ENCODE data around the gene GPBP1.

GPBP1 gene

GRCh38 chr5:57258943-57259342, 85.1 kb downstream of the GPBP1 start:
- H3K36me3 ChIP-seq (ENCODE audit: low read depth): peaks cover 97% of the 10 kb centered on the region
- no peak overlapping the region for H3K4me3 ChIP-seq (ENCODE audit: severe bottlenecking)
- no peak for TF ChIP-seq CTCF (IDR thresholded peaks at IDR 0.05; ENCODE audit: poor library complexity, severe bottlenecking)
- DNase-seq (ENCODE audit: low spot score) (no peak), ATAC-seq (ENCODE audit: low read depth) (no peak)
- no peaks in the 10 kb centered on the region for H3K9me3 ChIP-seq (ENCODE audit: severe bottlenecking)
- no peaks in the 10 kb centered on the region for H3K27me3 ChIP-seq (ENCODE audit: insufficient read depth, poor library complexity, severe bottlenecking)
- H3K27ac ChIP-seq (ENCODE audit: poor library complexity, severe bottlenecking): no peak overlapping the region
- no peaks in the 10 kb centered on the region for H3K4me1 ChIP-seq (ENCODE audit: insufficient read depth, poor library complexity, severe bottlenecking)

DNA sequence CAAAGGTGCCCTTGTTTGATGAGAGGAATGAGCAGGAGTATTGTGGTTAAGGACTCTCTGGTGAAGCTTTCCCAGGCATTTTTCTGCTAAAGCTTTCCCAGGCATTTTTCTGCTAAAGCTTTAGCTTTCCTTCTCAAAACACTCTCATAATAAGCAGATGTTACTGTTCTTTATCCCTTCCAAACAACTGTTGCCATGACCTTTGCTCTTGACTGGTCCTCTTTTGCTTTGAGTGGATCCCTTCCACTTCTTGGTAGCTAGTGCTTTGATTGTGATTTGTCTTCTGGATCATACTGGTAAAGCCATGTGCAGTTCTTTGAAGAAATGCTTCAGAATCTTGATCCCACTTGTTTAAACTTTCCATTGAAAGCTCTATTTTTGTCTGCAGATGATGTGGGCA, 85.8 kb downstream of the GPBP1 start:
- H3K4me1 ChIP-seq (ENCODE audit: insufficient read depth, poor library complexity, severe bottlenecking): no peaks in the 10 kb centered on the region
- no peaks in the 10 kb centered on the region for H3K27me3 ChIP-seq (ENCODE audit: insufficient read depth, poor library complexity, severe bottlenecking)
- no peak overlapping the region for H3K27ac ChIP-seq (ENCODE audit: poor library complexity, severe bottlenecking)
- DNase-seq (ENCODE audit: low spot score) (no peak), ATAC-seq (ENCODE audit: low read depth) (no peak)
- no peak for TF ChIP-seq CTCF (IDR thresholded peaks at IDR 0.05; ENCODE audit: poor library complexity, severe bottlenecking)
- H3K9me3 ChIP-seq (ENCODE audit: severe bottlenecking): no peaks in the 10 kb centered on the region
- no peak overlapping the region for H3K4me3 ChIP-seq (ENCODE audit: severe bottlenecking)
- H3K36me3 ChIP-seq (ENCODE audit: low read depth): peaks cover 96% of the 10 kb centered on the region

GRCh38 chr5:57262541-57262940, 88.7 kb downstream of the GPBP1 start:
- H3K36me3 ChIP-seq (ENCODE audit: low read depth): peaks cover 67% of the 10 kb centered on the region
- TF ChIP-seq CTCF (IDR thresholded peaks at IDR 0.05; ENCODE audit: poor library complexity, severe bottlenecking): no peak
- no peak overlapping the region for H3K4me3 ChIP-seq (ENCODE audit: severe bottlenecking)
- no peak for DNase-seq (ENCODE audit: low spot score)
- H3K27ac ChIP-seq (ENCODE audit: poor library complexity, severe bottlenecking): no peak overlapping the region
- H3K9me3 ChIP-seq (ENCODE audit: severe bottlenecking): no peaks in the 10 kb centered on the region
- no peak for ATAC-seq (ENCODE audit: low read depth)
- no peaks in the 10 kb centered on the region for H3K27me3 ChIP-seq (ENCODE audit: insufficient read depth, poor library complexity, severe bottlenecking)
- H3K4me1 ChIP-seq (ENCODE audit: insufficient read depth, poor library complexity, severe bottlenecking): no peaks in the 10 kb centered on the region

GRCh38 chr5:57267805-57268204, 93.9 kb downstream of the GPBP1 start:
- Histone ChIP-seq H3K9me3 (ENCODE audit: severe bottlenecking) (no peaks in the 10 kb centered on the region), H3K4me3 (ENCODE audit: severe bottlenecking) (no peak overlapping the region), H3K27me3 (ENCODE audit: insufficient read depth, poor library complexity, severe bottlenecking) (no peaks in the 10 kb centered on the region), H3K4me1 (ENCODE audit: insufficient read depth, poor library complexity, severe bottlenecking) (no peaks in the 10 kb centered on the region), H3K27ac (ENCODE audit: poor library complexity, severe bottlenecking) (no peak overlapping the region), H3K36me3 (ENCODE audit: low read depth) (peaks cover 18% of the 10 kb centered on the region)
- no peak for DNase-seq (ENCODE audit: low spot score)
- TF ChIP-seq CTCF (IDR thresholded peaks at IDR 0.05; ENCODE audit: poor library complexity, severe bottlenecking): no peak
- no peak for ATAC-seq (ENCODE audit: low read depth)

DNA sequence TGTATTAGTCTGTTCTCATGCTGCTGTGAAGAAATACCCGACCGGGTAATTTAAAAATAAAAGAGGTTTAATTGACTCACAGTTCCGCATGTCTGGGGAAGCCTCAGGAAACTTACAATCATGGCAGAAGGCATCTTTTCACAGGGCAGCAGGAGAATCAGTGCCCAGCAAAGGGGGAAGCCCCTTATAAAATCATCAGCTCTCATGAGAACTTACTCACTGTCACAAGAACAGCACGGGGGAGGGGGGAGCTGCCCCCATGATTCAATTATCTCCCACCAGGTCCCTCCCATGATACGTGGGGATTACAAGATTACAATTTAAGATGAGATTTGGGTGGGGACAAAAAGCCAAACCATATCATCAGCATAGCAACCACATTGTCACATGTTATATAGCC, 102.5 kb downstream of the GPBP1 start:
- Histone ChIP-seq H3K36me3 (ENCODE audit: low read depth) (no peaks in the 10 kb centered on the region), H3K9me3 (ENCODE audit: severe bottlenecking) (no peaks in the 10 kb centered on the region), H3K4me3 (ENCODE audit: severe bottlenecking) (no peak overlapping the region), H3K27me3 (ENCODE audit: insufficient read depth, poor library complexity, severe bottlenecking) (no peaks in the 10 kb centered on the region), H3K4me1 (ENCODE audit: insufficient read depth, poor library complexity, severe bottlenecking) (no peaks in the 10 kb centered on the region), H3K27ac (ENCODE audit: poor library complexity, severe bottlenecking) (no peak overlapping the region)
- no peak for TF ChIP-seq CTCF (IDR thresholded peaks at IDR 0.05; ENCODE audit: poor library complexity, severe bottlenecking)
- DNase-seq (ENCODE audit: low spot score) (no peak), ATAC-seq (ENCODE audit: low read depth) (no peak)

Measured in RWPE2 (cell line).